Neural progenitor cell (in vitro differentiated cells): ENCODE measurements around the gene COL20A1. TPM values are rescaled to one million over a fixed set of nuclear protein-coding genes. Genes with fewer than 3 reads are reported as not detected.
"Not testable (repeated sequence)": the region's sequence is repeated elsewhere in the genome, so short reads cannot be mapped to it uniquely, and the experiment has no call there.

ENCODE experiments used
- DNase-seq: peaks from one replicate; pipeline ENCODE4 v3.0.0-alpha.2; 2016; ENCODE audit warnings: low spot score
- H2AFZ ChIP-seq: fragments of 200-600 bp; sonication (generic); replicated peaks from 2 replicates; pipeline ENCODE4 v1.6.1; 2016; ENCODE audit warnings: antibody characterized with exemption
- H3F3A ChIP-seq: fragments of 200-600 bp; sonication (generic); 2 replicates; pipeline ENCODE4 v1.6.1; 2016; ENCODE audit warnings: antibody characterized with exemption, low read depth
- H3K27ac ChIP-seq: fragments of 200-600 bp; sonication (generic); 2 replicates; pipeline ENCODE4 v1.5.1; 2016; ENCODE audit warnings: mild to moderate bottlenecking
- H3K27me3 ChIP-seq: fragments of 200-600 bp; sonication (generic); 2 replicates; pipeline ENCODE4 v1.6.1; 2016; ENCODE audit warnings: mild to moderate bottlenecking, moderate library complexity
- H3K36me3 ChIP-seq: fragments of 200-600 bp; sonication (generic); 2 replicates; pipeline ENCODE4 v1.5.1; 2016
- H3K4me1 ChIP-seq: fragments of 200-600 bp; sonication (generic); 2 replicates; pipeline ENCODE4 v1.6.1; 2016; ENCODE audit warnings: mixed run types
- H3K4me2 ChIP-seq: fragments of 200-600 bp; sonication (generic); 2 replicates; pipeline ENCODE4 v1.6.1; 2016
- H3K4me3 ChIP-seq: fragments of 200-600 bp; sonication (generic); 2 replicates; pipeline ENCODE4 v1.5.1; 2016
- H3K79me2 ChIP-seq: fragments of 200-600 bp; sonication (generic); 2 replicates; pipeline ENCODE4 v1.6.1; 2016; ENCODE audit warnings: low read depth
- H3K9ac ChIP-seq: fragments of 200-600 bp; sonication (generic); 2 replicates; pipeline ENCODE4 v1.6.1; 2016
- H3K9me3 ChIP-seq: fragments of 200-600 bp; sonication (generic); 2 replicates; pipeline ENCODE4 v1.5.1; 2016; ENCODE audit warnings: low read depth
- H4K20me1 ChIP-seq: fragments of 200-600 bp; sonication (generic); 2 replicates; pipeline ENCODE4 v1.6.1; 2016; ENCODE audit warnings: low read depth
- H3K27ac Mint-ChIP-seq: 3 replicates; pipeline ENCODE4 v1.8.0; 2021; ENCODE audit warnings: mixed read lengths
- H3K27me3 Mint-ChIP-seq: 2 replicates; pipeline ENCODE4 v1.8.0; 2022; ENCODE audit warnings: low read depth, mild to moderate bottlenecking, inconsistent platforms, moderate library complexity, mixed read lengths; ENCODE audit not compliant: insufficient read depth
- H3K36me3 Mint-ChIP-seq: 3 replicates; pipeline ENCODE4 v1.8.0; 2021; ENCODE audit warnings: mixed read lengths
- H3K4me1 Mint-ChIP-seq: 3 replicates; pipeline ENCODE4 v1.8.0; 2021; ENCODE audit warnings: mixed read lengths
- H3K4me3 Mint-ChIP-seq: 3 replicates; pipeline ENCODE4 v1.8.0; 2021; ENCODE audit warnings: mild to moderate bottlenecking, moderate library complexity, mixed read lengths
- H3K9me3 Mint-ChIP-seq: 3 replicates; pipeline ENCODE4 v1.8.0; 2020; ENCODE audit warnings: mixed read lengths
- CTCF ChIP-seq: fragments of 200-600 bp; sonication (generic); IDR thresholded peaks from 2 replicates; pipeline ENCODE4 v1.5.1; 2017; ENCODE audit warnings: antibody characterized with exemption, mild to moderate bottlenecking
- EZH2 ChIP-seq: fragments of 200-600 bp; sonication (generic); IDR thresholded peaks from 2 replicates; pipeline ENCODE4 v1.6.1; 2017; ENCODE audit warnings: antibody characterized with exemption, mild to moderate bottlenecking, moderate library complexity
- EZH2phosphoT487 ChIP-seq: fragments of 200-600 bp; sonication (generic); IDR thresholded peaks from 2 replicates; pipeline ENCODE4 v1.6.1; 2017; ENCODE audit warnings: antibody characterized with exemption
- total RNA-seq: library from RNA; depleted of rRNA; stranded (reverse); fragments of >200 nt; gene quantifications from 2 replicates; pipeline ENCODE4 v1.2.3, GENCODE V29; 2015; ENCODE audit warnings: low replicate concordance

The COL20A1 gene
- total RNA-seq, 1 donor from 2014 or later = 0.37 TPM

DNA sequence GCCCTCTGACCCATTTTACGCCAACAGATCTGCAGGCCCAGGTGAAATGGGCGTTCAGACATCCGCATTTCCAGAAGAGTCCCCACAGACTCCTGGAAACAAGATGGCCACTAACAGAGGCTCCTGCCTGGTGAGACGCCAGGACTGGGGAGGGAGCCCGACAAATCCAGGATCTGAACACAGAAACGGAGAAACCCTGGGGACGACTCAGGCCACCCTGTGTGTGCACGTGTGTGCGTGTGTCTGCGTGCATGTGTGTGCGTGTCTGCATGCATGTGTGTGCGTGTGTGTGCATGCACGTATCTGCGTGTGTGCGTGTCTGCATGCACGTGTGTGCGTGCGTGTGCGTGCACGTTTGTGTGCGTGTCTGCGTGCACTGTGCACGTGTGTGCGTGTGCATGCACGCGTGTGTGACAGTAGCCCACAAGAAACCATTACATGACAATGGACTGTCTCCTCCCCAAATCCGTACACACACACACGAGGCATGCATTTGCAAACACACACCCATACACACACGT lies 43.3 kb downstream of the COL20A1 start:
- peaks cover 7% of the 10 kb centered on the region for H3K36me3 Mint-ChIP-seq
- peaks cover 23% of the 10 kb centered on the region for H3K27me3 ChIP-seq
- peaks cover 6% of the 10 kb centered on the region for H3K27me3 Mint-ChIP-seq
- H3K4me2 ChIP-seq = no peak overlapping the region
- no peaks in the 10 kb centered on the region for H3K4me1 ChIP-seq
- no peaks in the 10 kb centered on the region for H3K36me3 ChIP-seq
- no peak for DNase-seq
- TF ChIP-seq CTCF = no peak
- TF ChIP-seq EZH2 = no peak
- no peak for TF ChIP-seq EZH2phosphoT487
- H4K20me1 ChIP-seq = no peaks in the 10 kb centered on the region
- H3F3A ChIP-seq = no peaks in the 10 kb centered on the region
- no peak overlapping the region for H3K4me3 Mint-ChIP-seq
- H3K9me3 Mint-ChIP-seq = peaks cover 8% of the 10 kb centered on the region
- no peak overlapping the region for H3K27ac ChIP-seq
- no peaks in the 10 kb centered on the region for H3K9me3 ChIP-seq
- H3K79me2 ChIP-seq = no peaks in the 10 kb centered on the region
- H3K9ac ChIP-seq = no peak overlapping the region
- peaks cover 18% of the 10 kb centered on the region for H3K4me1 Mint-ChIP-seq
- H3K4me3 ChIP-seq = no peak overlapping the region
- H2AFZ ChIP-seq = no peak overlapping the region
- no peak overlapping the region for H3K27ac Mint-ChIP-seq

DNA sequence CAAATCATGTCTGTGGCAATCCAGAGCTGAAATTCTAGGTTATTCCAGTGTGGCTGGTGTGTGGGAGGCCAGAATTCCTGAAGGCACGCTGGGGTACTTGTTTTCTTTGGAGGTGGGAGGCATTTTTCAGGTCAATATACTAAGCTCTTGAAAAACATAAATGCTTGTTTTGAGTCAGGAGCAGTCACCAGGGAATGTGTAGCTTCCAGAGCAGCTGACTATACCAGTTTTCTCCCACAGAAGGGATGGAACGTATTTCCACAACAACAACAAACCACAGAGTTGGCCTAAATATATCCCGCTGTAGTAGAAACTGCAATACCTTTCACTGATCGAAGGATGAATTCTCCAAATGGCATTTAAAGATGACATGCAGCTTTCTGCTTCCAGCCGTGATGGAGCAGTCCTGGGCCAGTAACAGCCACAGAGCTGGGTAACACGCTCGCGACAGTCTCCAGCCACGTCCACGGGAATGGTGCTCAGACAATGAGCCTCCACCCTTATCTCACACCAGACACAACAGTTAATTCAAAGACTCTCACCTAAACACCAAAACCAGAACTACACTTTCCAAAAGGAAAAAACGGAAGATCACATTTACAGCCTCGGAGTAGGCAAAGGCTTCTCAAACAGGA lies 44.9 kb downstream of the COL20A1 start:
- no peak overlapping the region for H3K4me2 ChIP-seq
- H3K27ac Mint-ChIP-seq = no peak overlapping the region
- no peaks in the 10 kb centered on the region for H3K79me2 ChIP-seq
- H3K36me3 Mint-ChIP-seq = peaks cover 2% of the 10 kb centered on the region
- peaks cover 29% of the 10 kb centered on the region for H3K4me1 Mint-ChIP-seq
- no peak overlapping the region for H2AFZ ChIP-seq
- H4K20me1 ChIP-seq = no peaks in the 10 kb centered on the region
- H3K36me3 ChIP-seq = no peaks in the 10 kb centered on the region
- DNase-seq = no peak
- H3K4me1 ChIP-seq = no peaks in the 10 kb centered on the region
- peaks cover 2% of the 10 kb centered on the region for H3K27me3 Mint-ChIP-seq
- peaks cover 2% of the 10 kb centered on the region for H3K9me3 Mint-ChIP-seq
- no peak overlapping the region for H3K4me3 Mint-ChIP-seq
- TF ChIP-seq EZH2phosphoT487 (no peak), CTCF (no peak), EZH2 (no peak)
- H3K9me3 ChIP-seq = no peaks in the 10 kb centered on the region
- H3K9ac ChIP-seq = no peak overlapping the region
- no peak overlapping the region for H3K27ac ChIP-seq
- peaks cover 23% of the 10 kb centered on the region for H3K27me3 ChIP-seq
- no peak overlapping the region for H3K4me3 ChIP-seq
- H3F3A ChIP-seq = no peaks in the 10 kb centered on the region

- not testable (repeated sequence) for H3F3A ChIP-seq, H4K20me1 ChIP-seq, H3K4me1 ChIP-seq, H3K4me2 ChIP-seq, H3K9ac ChIP-seq, H3K4me3 ChIP-seq, H3K4me3 Mint-ChIP-seq, H3K27me3 Mint-ChIP-seq, H3K27ac Mint-ChIP-seq, H2AFZ ChIP-seq, H3K27ac ChIP-seq, H3K79me2 ChIP-seq, H3K9me3 ChIP-seq, DNase-seq, H3K36me3 ChIP-seq, H3K36me3 Mint-ChIP-seq, H3K9me3 Mint-ChIP-seq
- peaks cover 34% of the 10 kb centered on the region for H3K4me1 Mint-ChIP-seq
- peaks cover 23% of the 10 kb centered on the region for H3K27me3 ChIP-seq
These were observed 46.4 kb downstream of the COL20A1 start for GRCh38 chr20:63339154-63340094.

DNA sequence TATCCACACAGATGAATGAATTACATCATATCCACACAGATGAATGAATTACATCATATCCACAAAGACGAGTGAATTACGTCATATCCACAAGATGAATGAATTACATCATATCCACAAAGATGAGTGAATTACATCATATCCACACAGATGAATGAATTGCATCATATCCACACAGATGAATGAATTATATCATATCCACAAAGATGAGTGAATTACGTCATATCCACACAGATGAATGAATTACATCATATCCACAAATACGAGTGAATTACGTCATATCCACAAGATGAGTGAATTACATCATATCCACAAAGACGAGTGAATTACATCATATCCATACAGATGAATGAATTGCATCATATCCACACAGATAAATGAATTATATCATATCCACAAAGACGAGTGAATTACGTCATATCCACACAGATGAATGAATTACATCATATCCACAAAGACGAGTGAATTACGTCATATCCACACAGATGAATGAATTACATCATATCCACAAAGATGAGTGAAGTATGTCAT lies 47.2 kb downstream of the COL20A1 start:
- H2AFZ ChIP-seq, H3K27ac Mint-ChIP-seq: not testable (repeated sequence)

More for the DNA sequence above, 47.2 kb downstream of the COL20A1 start:
- not testable (repeated sequence) for H3K9ac ChIP-seq, H3K4me2 ChIP-seq, H3F3A ChIP-seq, H3K9me3 Mint-ChIP-seq, H4K20me1 ChIP-seq, H3K27ac ChIP-seq, H3K9me3 ChIP-seq, H3K4me1 ChIP-seq, H3K36me3 ChIP-seq, H3K36me3 Mint-ChIP-seq, H3K4me3 Mint-ChIP-seq, H3K79me2 ChIP-seq, DNase-seq, H3K27me3 Mint-ChIP-seq, H3K4me3 ChIP-seq
- peaks cover 23% of the 10 kb centered on the region for H3K27me3 ChIP-seq
- H3K4me1 Mint-ChIP-seq = peaks cover 36% of the 10 kb centered on the region
